Smooth muscle cell (in vitro differentiated cells): ENCODE measurements around the gene MADD. TPM values are rescaled to one million over a fixed set of nuclear protein-coding genes. Genes with fewer than 3 reads are reported as not detected.

Source experiments
- DNase-seq: peaks from one replicate; lab custom pipeline; 2025; ENCODE audit not compliant: unreplicated experiment; lab: John Stamatoyannopoulos, UW
- H2AFZ ChIP-seq: fragments of 200-600 bp; sonication (generic); 2 replicates; pipeline ENCODE4 v1.6.0; 2016; ENCODE audit warnings: antibody characterized with exemption, low read depth, mild to moderate bottlenecking
- H3F3A ChIP-seq: fragments of 200-600 bp; sonication (generic); 2 replicates; pipeline ENCODE4 v1.6.0; 2017; ENCODE audit warnings: antibody characterized with exemption, low read depth
- H3K27ac ChIP-seq: fragments of 200-600 bp; sonication (generic); 2 replicates; pipeline ENCODE4 v1.5.1; 2016; ENCODE audit warnings: low read depth, mild to moderate bottlenecking
- H3K27me3 ChIP-seq: fragments of 200-600 bp; sonication (generic); 2 replicates; pipeline ENCODE4 v1.6.1; 2016; ENCODE audit warnings: low read depth, mild to moderate bottlenecking
- H3K36me3 ChIP-seq: fragments of 200-600 bp; sonication (generic); 2 replicates; pipeline ENCODE4 v1.5.1; 2016; ENCODE audit warnings: low read depth
- H3K4me1 ChIP-seq: fragments of 200-600 bp; sonication (generic); 2 replicates; pipeline ENCODE4 v1.5.1; 2016; ENCODE audit warnings: low read depth
- H3K4me2 ChIP-seq: fragments of 200-600 bp; sonication (generic); 2 replicates; pipeline ENCODE4 v1.6.0; 2016; ENCODE audit warnings: mild to moderate bottlenecking
- H3K4me3 ChIP-seq: fragments of 200-600 bp; sonication (generic); 2 replicates; pipeline ENCODE4 v1.5.1; 2016; ENCODE audit warnings: mild to moderate bottlenecking
- H3K79me2 ChIP-seq: fragments of 200-600 bp; sonication (generic); 2 replicates; pipeline ENCODE4 v1.6.0; 2016; ENCODE audit warnings: low read depth, mild to moderate bottlenecking
- H3K9ac ChIP-seq: fragments of 200-600 bp; sonication (generic); 2 replicates; pipeline ENCODE4 v1.6.0; 2016; ENCODE audit warnings: low read depth
- H3K9me3 ChIP-seq: fragments of 200-600 bp; sonication (generic); replicated peaks from 2 replicates; pipeline ENCODE4 v1.5.1; 2016; ENCODE audit warnings: low read depth
- H4K20me1 ChIP-seq: fragments of 200-600 bp; sonication (generic); 2 replicates; pipeline ENCODE4 v1.6.0; 2016; ENCODE audit warnings: low read depth
- CTCF ChIP-seq: fragments of 200-600 bp; sonication (generic); IDR thresholded peaks from 2 replicates; pipeline ENCODE4 v1.5.1; 2017; ENCODE audit warnings: borderline replicate concordance, mild to moderate bottlenecking, antibody characterized with exemption; ENCODE audit not compliant: insufficient read depth, poor library complexity, severe bottlenecking
- WGBS: methylation state at CpG from one replicate; pipeline ENCODE4 v1.1.7; 2016; ENCODE audit warnings: low lambda C conversion rate; 5-methylcytosine and 5-hydroxymethylcytosine counted together
- polyA plus RNA-seq: library from polyadenylated mRNA; unstranded; fragments of >200 nt; fragmentation: Nextera tagmentation; extraction: Ambion mirVana; gene quantifications from 2 replicates; pipeline ENCODE4 v1.2.1, GENCODE V29; 2016
- total RNA-seq: library from RNA; depleted of rRNA; stranded (reverse); fragments of >200 nt; gene quantifications from 2 replicates; pipeline ENCODE4 v1.2.3, GENCODE V29; 2014

Gene MADD
- total and polyA plus RNA-seq, 2 experiments from 2014 or later: 13.1 to 24.2 TPM

GRCh38 chr11:47376107-47376524 lies 106.2 kb downstream of the MADD start:
- H3K4me2 ChIP-seq: no peak overlapping the region
- no peak for TF ChIP-seq CTCF
- H3K79me2 ChIP-seq: no peaks in the 10 kb centered on the region
- H3F3A ChIP-seq: no peaks in the 10 kb centered on the region
- no peak overlapping the region for H3K27ac ChIP-seq
- H3K27me3 ChIP-seq: no peaks in the 10 kb centered on the region
- H4K20me1 ChIP-seq: no peaks in the 10 kb centered on the region
- no peak overlapping the region for H3K4me3 ChIP-seq
- H3K9me3 ChIP-seq: no peaks in the 10 kb centered on the region
- H2AFZ ChIP-seq: no peak overlapping the region
- H3K4me1 ChIP-seq: no peaks in the 10 kb centered on the region
- no peak overlapping the region for H3K9ac ChIP-seq
- WGBS: 91% methylated on average over 8 of the region's 8 CpGs
- no peaks in the 10 kb centered on the region for H3K36me3 ChIP-seq
- DNase-seq: no peak

DNA sequence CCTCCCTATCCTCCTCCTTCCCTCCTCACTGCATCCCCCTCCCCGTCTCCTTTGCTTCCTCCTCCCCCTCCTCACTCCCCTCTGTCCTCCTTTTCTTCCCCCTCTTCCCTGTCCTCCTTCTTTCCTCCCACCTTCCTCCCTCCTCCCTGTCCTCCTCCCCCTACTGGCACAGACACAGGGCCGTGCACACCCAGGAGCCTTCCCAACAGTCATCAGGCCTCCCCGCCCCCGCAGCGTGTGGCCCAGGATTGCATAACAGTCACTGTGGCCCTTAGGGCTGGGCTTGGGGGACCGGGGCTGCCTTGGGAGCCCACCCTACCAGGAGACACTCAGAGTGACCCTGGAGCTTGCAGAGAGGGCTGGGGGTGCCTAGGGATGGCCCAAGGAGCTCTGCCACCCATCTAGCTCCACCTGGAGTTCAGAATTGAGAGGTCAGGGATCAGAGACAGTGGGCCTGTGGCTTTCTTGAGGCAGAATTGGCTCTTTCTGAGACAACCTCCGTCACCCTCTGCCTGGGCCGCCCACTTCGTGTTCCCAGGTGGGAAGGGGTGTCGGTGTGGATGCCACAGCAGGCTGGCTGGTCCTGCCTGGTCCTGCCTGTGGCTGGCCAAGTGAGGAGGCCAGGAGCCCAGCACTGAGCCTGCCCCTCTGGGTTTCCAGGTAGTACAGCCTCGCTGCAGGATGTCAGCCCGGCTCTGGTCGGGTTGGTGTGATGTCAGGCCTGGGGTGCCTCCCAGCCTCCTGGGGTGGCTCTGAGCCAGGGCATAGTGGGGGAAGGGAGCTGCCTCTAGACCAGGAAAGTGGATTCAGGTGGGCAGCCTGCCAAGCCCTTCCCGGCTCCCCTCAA lies 106.8 kb downstream of the MADD start:
- 81% methylated on average over 12 of the region's 14 CpGs for WGBS
- no peaks in the 10 kb centered on the region for H3K79me2 ChIP-seq
- no peak for TF ChIP-seq CTCF
- no peaks in the 10 kb centered on the region for H3K9me3 ChIP-seq
- no peak overlapping the region for H2AFZ ChIP-seq
- H3K36me3 ChIP-seq: no peaks in the 10 kb centered on the region
- no peaks in the 10 kb centered on the region for H3F3A ChIP-seq
- H3K27me3 ChIP-seq: no peaks in the 10 kb centered on the region
- no peak overlapping the region for H3K9ac ChIP-seq
- DNase-seq: no peak
- no peak overlapping the region for H3K4me3 ChIP-seq
- no peak overlapping the region for H3K27ac ChIP-seq
- H3K4me2 ChIP-seq: no peak overlapping the region
- H3K4me1 ChIP-seq: no peaks in the 10 kb centered on the region
- H4K20me1 ChIP-seq: no peaks in the 10 kb centered on the region

DNA sequence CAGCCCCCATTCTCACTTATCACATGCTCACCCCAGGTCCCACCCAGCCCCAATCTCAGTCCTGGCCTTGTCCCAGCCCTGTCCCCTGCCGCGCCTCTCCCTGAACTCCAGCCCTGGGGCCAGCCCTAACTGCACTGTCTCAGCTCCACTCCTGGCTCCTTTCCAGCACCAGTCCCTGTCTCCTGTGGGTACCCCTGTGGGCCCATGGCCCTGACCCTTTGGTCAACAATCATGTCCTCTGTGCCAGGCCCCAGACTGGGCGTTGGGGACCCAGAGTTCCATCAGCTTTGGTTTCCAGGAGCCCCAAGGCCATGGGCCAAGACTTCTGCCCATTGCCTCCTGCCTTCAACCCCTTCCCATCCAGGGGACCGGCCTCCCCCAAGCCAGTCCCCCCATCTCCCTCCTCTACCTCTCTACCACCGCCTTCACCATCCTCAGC lies 107.7 kb downstream of the MADD start:
- no peak overlapping the region for H3K9ac ChIP-seq
- no peaks in the 10 kb centered on the region for H3K9me3 ChIP-seq
- TF ChIP-seq CTCF: no peak
- DNase-seq: no peak
- H3F3A ChIP-seq: no peaks in the 10 kb centered on the region
- H3K4me3 ChIP-seq: no peak overlapping the region
- H3K27ac ChIP-seq: no peak overlapping the region
- no peaks in the 10 kb centered on the region for H3K36me3 ChIP-seq
- H3K4me2 ChIP-seq: no peak overlapping the region
- WGBS: 94% methylated on average over 3 of the region's 5 CpGs
- no peaks in the 10 kb centered on the region for H4K20me1 ChIP-seq
- H3K4me1 ChIP-seq: no peaks in the 10 kb centered on the region
- H2AFZ ChIP-seq: no peak overlapping the region
- no peaks in the 10 kb centered on the region for H3K27me3 ChIP-seq
- H3K79me2 ChIP-seq: no peaks in the 10 kb centered on the region
